ENCODE measurements around the gene GRK5. TPM values are rescaled to one million over a fixed set of nuclear protein-coding genes. Genes with fewer than 3 reads are reported as not detected.

The GRK5 gene
- total and polyA plus RNA-seq, 9 of the 15 experiments (the other 6 are each of a cell fraction or from before 2014, with no cell fraction given) = 0.46 to 0.83 (median 0.67) TPM; not detected in 2

DNA sequence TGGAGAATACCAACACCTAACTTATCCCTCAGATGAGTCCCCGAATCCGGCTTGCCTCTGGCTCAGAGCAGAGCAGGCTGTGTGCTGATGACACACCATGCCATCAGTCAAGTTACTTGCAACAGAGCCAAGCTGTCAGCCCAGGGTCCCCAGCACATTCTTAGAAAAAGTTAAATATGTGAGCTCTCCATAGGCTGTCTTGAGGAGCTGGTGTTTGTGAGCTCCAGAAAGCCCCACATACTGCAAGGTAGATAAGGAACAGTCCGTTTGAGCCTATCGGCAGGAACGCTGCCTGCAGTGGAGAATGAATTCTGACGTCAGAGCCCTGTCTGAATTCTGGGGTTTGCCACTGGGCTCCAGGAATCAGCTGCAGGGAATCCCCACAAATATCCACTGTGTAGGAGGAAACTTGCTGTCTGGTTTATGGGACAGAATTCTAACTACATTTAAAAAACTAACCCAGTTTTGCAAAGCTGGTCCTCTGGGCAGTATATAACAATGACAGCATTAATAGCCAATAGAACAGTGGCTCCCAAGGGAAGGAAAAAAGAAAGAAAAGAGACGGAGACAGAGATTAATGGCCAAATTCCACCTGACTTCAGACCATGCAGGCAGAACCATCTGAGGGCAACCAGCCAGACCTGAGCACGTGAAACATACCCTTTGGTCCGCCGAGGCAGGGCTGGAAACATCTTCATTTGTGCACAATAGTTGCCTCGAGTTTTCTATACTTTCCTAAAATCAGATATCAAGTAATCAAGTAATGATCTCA lies 45.5 kb upstream of the GRK5 start (continued):
- TF ChIP-seq, protein P1, sequence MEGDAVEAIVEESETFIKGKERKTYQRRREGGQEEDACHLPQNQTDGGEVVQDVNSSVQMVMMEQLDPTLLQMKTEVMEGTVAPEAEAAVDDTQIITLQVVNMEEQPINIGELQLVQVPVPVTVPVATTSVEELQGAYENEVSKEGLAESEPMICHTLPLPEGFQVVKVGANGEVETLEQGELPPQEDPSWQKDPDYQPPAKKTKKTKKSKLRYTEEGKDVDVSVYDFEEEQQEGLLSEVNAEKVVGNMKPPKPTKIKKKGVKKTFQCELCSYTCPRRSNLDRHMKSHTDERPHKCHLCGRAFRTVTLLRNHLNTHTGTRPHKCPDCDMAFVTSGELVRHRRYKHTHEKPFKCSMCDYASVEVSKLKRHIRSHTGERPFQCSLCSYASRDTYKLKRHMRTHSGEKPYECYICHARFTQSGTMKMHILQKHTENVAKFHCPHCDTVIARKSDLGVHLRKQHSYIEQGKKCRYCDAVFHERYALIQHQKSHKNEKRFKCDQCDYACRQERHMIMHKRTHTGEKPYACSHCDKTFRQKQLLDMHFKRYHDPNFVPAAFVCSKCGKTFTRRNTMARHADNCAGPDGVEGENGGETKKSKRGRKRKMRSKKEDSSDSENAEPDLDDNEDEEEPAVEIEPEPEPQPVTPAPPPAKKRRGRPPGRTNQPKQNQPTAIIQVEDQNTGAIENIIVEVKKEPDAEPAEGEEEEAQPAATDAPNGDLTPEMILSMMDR (IDR thresholded peaks at IDR 0.05 in 2 of 3, conservative IDR thresholded peaks at IDR 0.05 in 1 of 3; ENCODE audit: insufficient read depth in 2 of 3, low read depth in 1 of 3, low read length in 3 of 3) = peak in 1 of 3 experiments; percentile 9; a peak in 1 of 6 replicates
- TF ChIP-seq MTA3 (IDR thresholded peaks at IDR 0.05; ENCODE audit: borderline replicate concordance) (peak; percentile 47; the same call in 1 of the 2 replicates), ZNF184 (CRISPR knock-in tag; IDR thresholded peaks at IDR 0.05) (no peak), MBD2 (IDR thresholded peaks at IDR 0.05; ENCODE audit: borderline replicate concordance, low read depth) (no peak), ZNF431 (CRISPR knock-in tag; IDR thresholded peaks at IDR 0.05) (no peak), CTBP1 (IDR thresholded peaks at IDR 0.05; ENCODE audit: borderline replicate concordance) (peak; percentile 43; the same call in 1 of the 2 replicates), ZNF79 (CRISPR knock-in tag; IDR thresholded peaks at IDR 0.05; ENCODE audit: low read depth) (no peak), ETV6 (IDR thresholded peaks at IDR 0.05; ENCODE audit: borderline replicate concordance in 1 of 2, low read depth in 2 of 2, low read length in 1 of 2) (no peak), ETV6 (CRISPR knock-in tag; IDR thresholded peaks at IDR 0.05; ENCODE audit: borderline replicate concordance) (no peak), STAT5B (CRISPR knock-in tag; IDR thresholded peaks at IDR 0.05) (no peak), MAFG (tag; conservative IDR thresholded peaks at IDR 0.05) (no peak), GTF2E2 (tag; IDR thresholded peaks at IDR 0.05) (no peak), SMARCB1 (IDR thresholded peaks at IDR 0.05; ENCODE audit: insufficient read length, low read depth) (no peak), POLR2AphosphoS2 (IDR thresholded peaks at IDR 0.05; ENCODE audit: low read length) (no peak), NCOA4 (IDR thresholded peaks at IDR 0.05; ENCODE audit: partially characterized antibody) (no peak), ZFPM2 (CRISPR knock-in tag; IDR thresholded peaks at IDR 0.05) (no peak), NFIX (CRISPR knock-in tag; IDR thresholded peaks at IDR 0.05; ENCODE audit: low read depth) (no peak)
- TF ChIP-seq, protein P2, sequence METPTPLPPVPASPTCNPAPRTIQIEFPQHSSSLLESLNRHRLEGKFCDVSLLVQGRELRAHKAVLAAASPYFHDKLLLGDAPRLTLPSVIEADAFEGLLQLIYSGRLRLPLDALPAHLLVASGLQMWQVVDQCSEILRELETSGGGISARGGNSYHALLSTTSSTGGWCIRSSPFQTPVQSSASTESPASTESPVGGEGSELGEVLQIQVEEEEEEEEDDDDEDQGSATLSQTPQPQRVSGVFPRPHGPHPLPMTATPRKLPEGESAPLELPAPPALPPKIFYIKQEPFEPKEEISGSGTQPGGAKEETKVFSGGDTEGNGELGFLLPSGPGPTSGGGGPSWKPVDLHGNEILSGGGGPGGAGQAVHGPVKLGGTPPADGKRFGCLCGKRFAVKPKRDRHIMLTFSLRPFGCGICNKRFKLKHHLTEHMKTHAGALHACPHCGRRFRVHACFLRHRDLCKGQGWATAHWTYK (CRISPR knock-in tag; IDR thresholded peaks at IDR 0.05) = no peak
- TF ChIP-seq, protein P3, sequence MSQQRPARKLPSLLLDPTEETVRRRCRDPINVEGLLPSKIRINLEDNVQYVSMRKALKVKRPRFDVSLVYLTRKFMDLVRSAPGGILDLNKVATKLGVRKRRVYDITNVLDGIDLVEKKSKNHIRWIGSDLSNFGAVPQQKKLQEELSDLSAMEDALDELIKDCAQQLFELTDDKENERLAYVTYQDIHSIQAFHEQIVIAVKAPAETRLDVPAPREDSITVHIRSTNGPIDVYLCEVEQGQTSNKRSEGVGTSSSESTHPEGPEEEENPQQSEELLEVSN (IDR thresholded peaks at IDR 0.05; ENCODE audit: borderline replicate concordance in 1 of 2, extremely low read depth in 1 of 2, insufficient read depth in 1 of 2, insufficient read length in 1 of 2, low read depth in 1 of 2, low read length in 1 of 2, poor library complexity in 1 of 2, severe bottlenecking in 1 of 2) = no peak
- TF ChIP-seq, protein P4, sequence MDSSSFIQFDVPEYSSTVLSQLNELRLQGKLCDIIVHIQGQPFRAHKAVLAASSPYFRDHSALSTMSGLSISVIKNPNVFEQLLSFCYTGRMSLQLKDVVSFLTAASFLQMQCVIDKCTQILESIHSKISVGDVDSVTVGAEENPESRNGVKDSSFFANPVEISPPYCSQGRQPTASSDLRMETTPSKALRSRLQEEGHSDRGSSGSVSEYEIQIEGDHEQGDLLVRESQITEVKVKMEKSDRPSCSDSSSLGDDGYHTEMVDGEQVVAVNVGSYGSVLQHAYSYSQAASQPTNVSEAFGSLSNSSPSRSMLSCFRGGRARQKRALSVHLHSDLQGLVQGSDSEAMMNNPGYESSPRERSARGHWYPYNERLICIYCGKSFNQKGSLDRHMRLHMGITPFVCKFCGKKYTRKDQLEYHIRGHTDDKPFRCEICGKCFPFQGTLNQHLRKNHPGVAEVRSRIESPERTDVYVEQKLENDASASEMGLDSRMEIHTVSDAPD (CRISPR knock-in tag; IDR thresholded peaks at IDR 0.05) = no peak
- TF ChIP-seq, protein P5, sequence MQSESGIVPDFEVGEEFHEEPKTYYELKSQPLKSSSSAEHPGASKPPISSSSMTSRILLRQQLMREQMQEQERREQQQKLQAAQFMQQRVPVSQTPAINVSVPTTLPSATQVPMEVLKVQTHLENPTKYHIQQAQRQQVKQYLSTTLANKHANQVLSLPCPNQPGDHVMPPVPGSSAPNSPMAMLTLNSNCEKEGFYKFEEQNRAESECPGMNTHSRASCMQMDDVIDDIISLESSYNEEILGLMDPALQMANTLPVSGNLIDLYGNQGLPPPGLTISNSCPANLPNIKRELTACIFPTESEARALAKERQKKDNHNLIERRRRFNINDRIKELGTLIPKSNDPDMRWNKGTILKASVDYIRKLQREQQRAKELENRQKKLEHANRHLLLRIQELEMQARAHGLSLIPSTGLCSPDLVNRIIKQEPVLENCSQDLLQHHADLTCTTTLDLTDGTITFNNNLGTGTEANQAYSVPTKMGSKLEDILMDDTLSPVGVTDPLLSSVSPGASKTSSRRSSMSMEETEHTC (IDR thresholded peaks at IDR 0.05) = no peak

All from K562 (cell line).